Fibroblast of lung (primary cell): ENCODE results near the gene B3GNT8. TPM values are rescaled to one million over a fixed set of nuclear protein-coding genes. Genes with fewer than 3 reads are reported as not detected.

Experiments used
- DNase-seq, 2 donors: peaks; one replicate each; pipeline versions ENCODE4 v3.0.0 to v3.0.0-alpha.2; 2010; ENCODE audit warnings: low read depth in 2 of 2
- H2AFZ ChIP-seq: 2 replicates; pipeline ENCODE4 v1.5.1; 2012; ENCODE audit warnings: low read length, control low read depth, inconsistent platforms
- H3K27ac ChIP-seq: 2 replicates; pipeline ENCODE4 v1.5.1; 2011; ENCODE audit warnings: low read length, control low read depth; ENCODE audit not compliant: insufficient read depth
- H3K27me3 ChIP-seq: 2 replicates; pipeline ENCODE4 v1.5.1; 2011; ENCODE audit warnings: mild to moderate bottlenecking, low read length; ENCODE audit not compliant: control insufficient read depth, insufficient read depth
- H3K36me3 ChIP-seq: 2 replicates; pipeline ENCODE4 v1.5.1; 2011; ENCODE audit warnings: low read length; ENCODE audit not compliant: control insufficient read depth, insufficient read depth
- H3K4me1 ChIP-seq: 2 replicates; pipeline ENCODE4 v1.5.1; 2011; ENCODE audit warnings: low read length; ENCODE audit not compliant: control insufficient read depth, insufficient read depth; ENCODE audit errors: extremely low read depth
- H3K4me2 ChIP-seq: 2 replicates; pipeline ENCODE4 v1.5.1; 2011; ENCODE audit warnings: low read length, control low read depth; ENCODE audit not compliant: insufficient read depth; ENCODE audit errors: extremely low read depth
- H3K4me3 ChIP-seq, 4 experiments: fragments of 200-600 bp in 1 of 4; sonication (generic) in 1 of 4; replicated peaks in 1 of 4; 2 replicates each; pipeline ENCODE4 v1.5.1; 2011 to 2016; ENCODE audit warnings: low read length in 4 of 4, low read depth in 3 of 4, mild to moderate bottlenecking in 3 of 4, control low read depth in 2 of 4, inconsistent platforms in 1 of 4, mixed read lengths in 1 of 4; ENCODE audit not compliant: insufficient read depth in 1 of 4; ENCODE audit errors: control extremely low read depth in 1 of 4
- H3K79me2 ChIP-seq: 2 replicates; pipeline ENCODE4 v1.5.1; 2012; ENCODE audit warnings: mild to moderate bottlenecking, low read length, inconsistent platforms; ENCODE audit not compliant: control insufficient read depth, insufficient read depth
- H3K9ac ChIP-seq: 2 replicates; pipeline ENCODE4 v1.5.1; 2011; ENCODE audit warnings: mild to moderate bottlenecking, low read length, control low read depth; ENCODE audit not compliant: insufficient read depth
- H3K9me3 ChIP-seq: 2 replicates; pipeline ENCODE4 v1.5.1; 2012; ENCODE audit warnings: low read depth, low read length; ENCODE audit not compliant: control insufficient read depth, insufficient read depth
- H4K20me1 ChIP-seq: 2 replicates; pipeline ENCODE4 v1.5.1; 2011; ENCODE audit warnings: low read length; ENCODE audit not compliant: control insufficient read depth, insufficient read depth; ENCODE audit errors: extremely low read depth
- EZH2 ChIP-seq: IDR thresholded peaks from 2 replicates; pipeline ENCODE4 v1.5.1; 2012; ENCODE audit warnings: low read length, control low read depth, mild to moderate bottlenecking; ENCODE audit errors: missing control alignments
- polyA plus RNA-seq, 2 donors: library from polyadenylated mRNA; depleted of rRNA in 1 of 2; stranded (reverse) in 1 of 2; unstranded in 1 of 2; fragments of >200 nt; gene quantifications; 2 replicates each; pipeline ENCODE4 v1.2.1, GENCODE V29; 2011 to 2012; ENCODE audit warnings: missing spikeins in 1 of 2
- total RNA-seq: library from RNA; depleted of rRNA; stranded (reverse); fragments of >200 nt; gene quantifications from 2 replicates; pipeline ENCODE4 v1.2.1, GENCODE V29; 2014
- TF ChIP-seq, protein P1 (sequence below), 2 donors: IDR thresholded peaks in 1 of 2; conservative IDR thresholded peaks in 1 of 2; 1 replicate in 1 of 2; 2 replicates in 1 of 2; pipeline ENCODE4 v1.5.1; 2011 to 2012; ENCODE audit warnings: low read length in 2 of 2, control low read depth in 1 of 2, inconsistent platforms in 1 of 2, low read depth in 1 of 2, mild to moderate bottlenecking in 1 of 2

Gene B3GNT8
- total and polyA plus RNA-seq, 2 donors (not counting 1 experiment from before 2014, with no cell fraction given): 0.54 to 3.5 TPM

DNA sequence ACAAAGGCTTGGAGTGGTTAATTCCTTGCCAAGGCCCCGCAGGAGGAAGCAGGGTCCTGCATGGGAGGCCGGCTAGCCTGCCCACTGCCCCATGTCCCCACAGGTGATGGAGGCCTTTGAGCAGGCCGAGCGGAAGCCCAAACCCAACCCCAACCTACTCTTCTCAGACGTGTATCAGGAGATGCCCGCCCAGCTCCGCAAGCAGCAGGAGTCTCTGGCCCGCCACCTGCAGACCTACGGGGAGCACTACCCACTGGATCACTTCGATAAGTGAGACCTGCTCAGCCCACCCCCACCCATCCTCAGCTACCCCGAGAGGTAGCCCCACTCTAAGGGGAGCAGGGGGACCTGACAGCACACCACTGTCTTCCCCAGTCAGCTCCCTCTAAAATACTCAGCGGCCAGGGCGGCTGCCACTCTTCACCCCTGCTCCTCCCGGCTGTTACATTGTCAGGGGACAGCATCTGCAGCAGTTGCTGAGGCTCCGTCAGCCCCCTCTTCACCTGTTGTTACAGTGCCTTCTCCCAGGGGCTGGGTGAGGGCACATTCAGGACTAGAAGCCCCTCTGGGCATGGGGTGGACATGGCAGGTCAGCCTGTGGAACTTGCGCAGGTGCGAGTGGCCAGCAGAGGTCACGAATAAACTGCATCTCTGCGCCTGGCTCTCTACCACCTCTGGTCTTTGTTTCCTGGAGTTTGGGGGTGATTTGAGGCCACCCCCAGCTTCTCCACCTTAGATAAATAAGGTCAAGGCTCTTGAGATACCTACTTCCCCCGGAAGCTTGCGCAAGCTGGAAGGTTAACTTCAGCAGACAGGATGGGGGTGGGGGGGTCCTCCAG is 2.6 kb downstream of the B3GNT8 start:
- no peak overlapping the region for H3K4me2 ChIP-seq
- H2AFZ ChIP-seq: no peak overlapping the region
- H3K4me1 ChIP-seq: peaks cover 9% of the 10 kb centered on the region
- no peak overlapping the region for H3K4me3 ChIP-seq
- no peak for DNase-seq
- H3K27ac ChIP-seq: no peak overlapping the region
- H3K9me3 ChIP-seq: no peaks in the 10 kb centered on the region
- H3K79me2 ChIP-seq: no peaks in the 10 kb centered on the region
- peaks cover 15% of the 10 kb centered on the region for H3K36me3 ChIP-seq
- H4K20me1 ChIP-seq: no peaks in the 10 kb centered on the region
- TF ChIP-seq, protein P1, sequence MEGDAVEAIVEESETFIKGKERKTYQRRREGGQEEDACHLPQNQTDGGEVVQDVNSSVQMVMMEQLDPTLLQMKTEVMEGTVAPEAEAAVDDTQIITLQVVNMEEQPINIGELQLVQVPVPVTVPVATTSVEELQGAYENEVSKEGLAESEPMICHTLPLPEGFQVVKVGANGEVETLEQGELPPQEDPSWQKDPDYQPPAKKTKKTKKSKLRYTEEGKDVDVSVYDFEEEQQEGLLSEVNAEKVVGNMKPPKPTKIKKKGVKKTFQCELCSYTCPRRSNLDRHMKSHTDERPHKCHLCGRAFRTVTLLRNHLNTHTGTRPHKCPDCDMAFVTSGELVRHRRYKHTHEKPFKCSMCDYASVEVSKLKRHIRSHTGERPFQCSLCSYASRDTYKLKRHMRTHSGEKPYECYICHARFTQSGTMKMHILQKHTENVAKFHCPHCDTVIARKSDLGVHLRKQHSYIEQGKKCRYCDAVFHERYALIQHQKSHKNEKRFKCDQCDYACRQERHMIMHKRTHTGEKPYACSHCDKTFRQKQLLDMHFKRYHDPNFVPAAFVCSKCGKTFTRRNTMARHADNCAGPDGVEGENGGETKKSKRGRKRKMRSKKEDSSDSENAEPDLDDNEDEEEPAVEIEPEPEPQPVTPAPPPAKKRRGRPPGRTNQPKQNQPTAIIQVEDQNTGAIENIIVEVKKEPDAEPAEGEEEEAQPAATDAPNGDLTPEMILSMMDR (conservative IDR thresholded peaks at IDR 0.05 in 1 of 2, IDR thresholded peaks at IDR 0.05 in 1 of 2; ENCODE audit: low read depth in 1 of 2, low read length in 2 of 2): no peak
- TF ChIP-seq EZH2: no peak
- no peak overlapping the region for H3K9ac ChIP-seq
- H3K27me3 ChIP-seq: no peaks in the 10 kb centered on the region

DNA sequence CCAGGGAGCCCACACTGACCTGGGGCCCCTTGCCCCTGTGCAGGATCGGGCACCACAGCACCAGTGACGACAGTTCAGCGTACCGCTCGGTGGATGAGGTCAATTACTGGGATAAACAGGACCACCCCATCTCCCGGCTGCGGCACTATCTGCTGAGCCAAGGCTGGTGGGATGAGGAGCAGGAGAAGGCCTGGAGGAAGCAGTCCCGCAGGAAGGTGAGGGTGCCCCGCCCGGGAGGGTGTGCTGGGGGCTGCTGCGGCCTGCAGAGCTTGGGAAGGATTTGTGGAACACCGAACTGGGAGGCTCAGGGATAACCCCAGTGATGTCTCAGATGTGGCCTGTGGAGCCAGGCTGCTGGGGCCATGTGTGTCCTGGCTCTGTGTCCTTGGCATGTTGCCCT is 4.2 kb downstream of the B3GNT8 start:
- Histone ChIP-seq H3K79me2 (no peaks in the 10 kb centered on the region), H3K27me3 (no peaks in the 10 kb centered on the region), H3K9ac (no peak overlapping the region), H2AFZ (no peak overlapping the region), H3K4me3 (no peak overlapping the region), H3K4me2 (no peak overlapping the region), H3K27ac (no peak overlapping the region), H3K4me1 (peaks cover 5% of the 10 kb centered on the region), H3K9me3 (no peaks in the 10 kb centered on the region), H4K20me1 (no peaks in the 10 kb centered on the region), H3K36me3 (peaks cover 15% of the 10 kb centered on the region)
- no peak for DNase-seq
- TF ChIP-seq EZH2: no peak
- TF ChIP-seq, protein P1 (conservative IDR thresholded peaks at IDR 0.05 in 1 of 2, IDR thresholded peaks at IDR 0.05 in 1 of 2; ENCODE audit: low read depth in 1 of 2, low read length in 2 of 2): no peak

DNA sequence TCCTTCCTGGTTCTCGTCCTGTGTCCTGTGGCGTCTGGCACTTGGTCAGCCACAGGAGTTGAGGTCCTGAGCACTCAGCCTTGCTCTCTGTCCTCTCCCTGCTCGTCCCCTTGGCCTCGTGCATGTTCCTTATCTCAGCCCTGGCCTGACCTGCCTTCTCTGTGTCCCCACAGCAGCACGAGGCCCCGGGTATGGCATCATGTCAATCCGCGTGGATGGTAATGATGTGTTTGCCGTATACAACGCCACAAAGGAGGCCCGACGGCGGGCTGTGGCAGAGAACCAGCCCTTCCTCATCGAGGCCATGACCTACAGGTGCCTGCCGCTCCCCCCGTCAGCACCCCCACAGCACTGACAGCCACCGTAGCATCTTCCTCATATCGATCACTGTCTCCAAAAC is 4.7 kb downstream of the B3GNT8 start:
- TF ChIP-seq, protein P1 (conservative IDR thresholded peaks at IDR 0.05 in 1 of 2, IDR thresholded peaks at IDR 0.05 in 1 of 2; ENCODE audit: low read depth in 1 of 2, low read length in 2 of 2): no peak
- TF ChIP-seq EZH2: no peak
- Histone ChIP-seq H3K4me2 (no peak overlapping the region), H3K27me3 (no peaks in the 10 kb centered on the region), H2AFZ (no peak overlapping the region), H3K36me3 (peaks cover 15% of the 10 kb centered on the region), H3K4me3 (no peak overlapping the region), H3K9ac (no peak overlapping the region), H3K27ac (no peak overlapping the region), H3K4me1 (peaks cover 2% of the 10 kb centered on the region), H4K20me1 (no peaks in the 10 kb centered on the region), H3K9me3 (no peaks in the 10 kb centered on the region), H3K79me2 (no peaks in the 10 kb centered on the region)
- DNase-seq: no peak
